Measurements from ENCODE around the gene RIPOR3.
A peak's percentile ranks its signal among the peaks of the same experiment; 100 is the strongest.
"Not testable (repeated sequence)": the region's sequence is repeated elsewhere in the genome, so short reads cannot be mapped to it uniquely, and the experiment has no call there.

Gene RIPOR3

DNA sequence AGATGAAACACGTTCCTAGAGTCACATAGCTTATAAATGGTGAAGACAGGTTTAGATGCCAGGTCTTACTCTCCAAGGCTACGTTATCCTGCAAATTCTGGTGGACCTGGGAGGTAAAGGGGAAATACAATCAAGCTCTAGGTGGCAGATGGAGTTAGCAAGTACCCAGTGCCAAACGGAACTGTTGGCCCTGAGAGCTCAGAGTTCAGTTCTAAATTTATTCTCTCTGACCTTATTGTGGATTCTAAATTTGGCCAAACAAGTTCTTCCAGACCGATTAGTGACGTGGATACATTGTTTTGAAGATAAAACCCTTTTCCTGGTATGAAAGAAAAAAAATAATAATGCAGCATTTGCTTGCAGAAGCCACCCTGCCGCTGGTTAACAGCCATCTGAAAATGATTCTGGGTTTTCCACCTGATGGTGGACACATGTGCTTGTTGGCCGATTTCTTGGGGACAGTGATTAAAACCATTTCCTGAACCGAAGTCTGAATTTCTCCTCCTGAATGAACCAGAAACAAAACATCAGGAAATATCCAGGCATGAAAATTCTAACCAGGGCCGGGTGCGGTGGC, 32.5 kb downstream of the RIPOR3 start:
- DNase-seq: no peak

GRCh38 chr20:50655311-50655880, 35.9 kb downstream of the RIPOR3 start:
- DNase-seq: no peak

GRCh38 chr20:50654904-50655303, 36.4 kb downstream of the RIPOR3 start:
- no peak for DNase-seq

DNA sequence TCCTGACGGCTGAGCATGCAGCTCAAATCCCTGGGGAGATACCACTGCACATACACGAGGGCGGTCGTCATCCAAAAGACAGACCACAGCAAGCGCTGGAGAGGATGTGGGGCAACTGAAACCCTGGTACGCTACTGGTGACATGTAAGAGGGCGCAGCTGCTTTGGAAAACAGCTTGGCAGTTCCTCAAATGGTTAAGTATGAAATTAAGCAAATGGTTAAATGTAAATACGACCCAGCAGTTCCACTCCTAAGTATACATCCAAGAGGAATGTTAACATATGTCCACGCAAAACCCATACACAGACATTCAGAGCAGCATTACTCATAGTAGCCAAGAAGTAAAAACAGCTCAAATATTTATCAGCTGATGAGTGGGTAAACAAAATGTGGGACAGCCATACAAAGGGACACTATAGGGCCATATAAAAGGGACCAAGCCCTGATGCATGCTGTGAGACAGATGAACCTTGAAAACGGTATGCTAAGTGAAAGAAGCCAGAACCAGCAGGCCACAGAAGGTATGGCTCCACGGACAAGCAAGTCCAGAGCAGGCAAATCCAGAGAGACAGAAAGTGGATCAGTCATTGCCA, 38.5 kb downstream of the RIPOR3 start:
- DNase-seq: peak; percentile 54

- DNase-seq: no peak
Measured at GRCh38 chr20:50651676-50652075, 39.7 kb downstream of the RIPOR3 start.

- DNase-seq: no peak
Measured at GRCh38 chr20:50649590-50649989, 41.8 kb downstream of the RIPOR3 start.

DNA sequence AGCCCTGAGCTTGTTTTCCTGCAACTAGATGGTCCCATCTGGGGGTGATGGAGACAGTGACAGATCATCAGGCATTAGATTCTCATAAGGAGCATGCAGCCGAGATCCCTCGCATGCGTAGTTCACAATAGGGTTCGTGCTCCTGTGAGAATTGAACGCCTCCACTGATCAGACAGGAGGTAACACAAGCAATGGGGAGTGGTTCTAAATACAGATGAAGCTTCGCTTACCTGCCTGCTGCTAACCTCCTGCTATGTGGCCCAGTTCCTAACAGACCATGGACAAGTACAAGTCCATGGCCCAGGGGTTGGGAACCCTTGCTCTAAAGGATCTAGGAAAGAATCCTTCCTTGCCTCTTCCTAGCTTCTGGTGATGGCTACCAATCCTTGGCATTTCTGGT, 42.7 kb downstream of the RIPOR3 start:
- no peak for DNase-seq

- no peak for DNase-seq
Measured at GRCh38 chr20:50646483-50646996, 44.8 kb downstream of the RIPOR3 start.

DNA sequence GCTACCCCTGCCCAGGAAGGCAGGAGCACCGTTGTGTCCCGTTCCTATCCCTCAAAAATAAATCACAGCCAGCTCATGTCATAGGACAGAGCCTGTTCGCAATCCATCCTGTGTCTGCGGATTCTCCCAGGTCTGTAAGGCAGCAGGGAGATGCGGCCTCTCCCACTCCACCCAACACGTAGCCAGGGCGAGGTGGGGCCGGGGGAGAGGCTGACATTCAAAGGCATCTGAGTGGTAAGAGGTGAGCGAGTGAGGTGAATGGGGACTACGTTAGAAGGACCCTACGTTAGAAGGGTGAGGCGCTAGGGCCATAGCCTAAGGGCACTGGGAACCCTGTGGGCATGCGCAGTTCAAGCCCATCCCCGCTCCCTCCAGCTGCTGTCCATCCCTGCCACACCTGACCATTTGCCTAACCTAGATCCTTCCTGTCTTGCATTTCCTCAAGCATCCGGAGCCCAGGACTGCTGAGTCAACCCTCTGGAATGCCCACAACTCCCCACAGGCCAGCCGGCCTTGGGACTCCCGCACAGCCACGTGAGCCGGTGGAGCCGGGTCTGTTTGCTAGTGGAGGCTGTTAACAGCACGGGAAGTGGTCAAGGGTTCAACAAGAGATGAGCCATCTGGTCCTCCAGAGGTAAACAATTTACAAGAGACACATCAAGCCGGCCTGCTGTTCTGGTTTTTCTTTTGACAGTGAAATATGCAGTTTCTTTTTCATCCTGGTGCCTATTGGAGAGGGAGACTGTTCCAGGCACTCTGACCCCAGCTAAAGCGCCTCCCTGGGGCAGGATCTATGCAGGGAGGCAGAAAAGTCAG, 45.9 kb downstream of the RIPOR3 start:
- peak; percentile 84 for DNase-seq

GRCh38 chr20:50642288-50642803, 49.0 kb downstream of the RIPOR3 start:
- DNase-seq: no peak

DNA sequence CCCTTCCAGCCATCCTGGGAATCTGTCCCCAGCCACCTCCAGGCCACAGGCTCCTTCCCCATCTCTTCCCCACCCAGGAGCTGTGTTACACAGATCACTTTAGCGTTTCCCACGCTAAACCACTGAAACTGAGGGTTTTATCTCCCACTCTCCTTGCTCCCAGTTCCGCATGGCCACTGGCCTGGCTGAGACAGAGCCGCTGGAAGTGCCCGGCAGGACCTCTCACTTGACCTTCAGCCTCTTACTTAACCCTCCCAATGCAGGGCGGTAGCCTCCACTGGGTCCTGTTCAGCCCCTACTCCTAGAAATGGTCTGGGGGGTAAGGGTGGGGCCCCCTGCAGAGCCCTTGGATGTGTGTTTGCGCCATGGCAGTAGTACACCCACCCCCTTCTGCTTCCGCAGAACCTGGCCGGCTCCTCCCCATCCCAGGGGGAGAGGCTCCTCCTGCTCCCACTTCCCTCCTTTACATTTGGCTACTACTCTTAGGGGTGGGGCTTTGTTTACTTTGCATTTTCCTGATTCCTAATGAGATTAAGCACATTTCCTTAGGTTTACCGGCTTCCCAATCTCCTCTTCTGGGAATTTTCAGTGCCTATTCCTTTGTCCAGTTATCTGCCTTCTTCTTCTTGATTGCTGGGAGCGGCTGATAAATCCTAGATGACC, 49.6 kb downstream of the RIPOR3 start:
- not testable (repeated sequence) for DNase-seq

DNA sequence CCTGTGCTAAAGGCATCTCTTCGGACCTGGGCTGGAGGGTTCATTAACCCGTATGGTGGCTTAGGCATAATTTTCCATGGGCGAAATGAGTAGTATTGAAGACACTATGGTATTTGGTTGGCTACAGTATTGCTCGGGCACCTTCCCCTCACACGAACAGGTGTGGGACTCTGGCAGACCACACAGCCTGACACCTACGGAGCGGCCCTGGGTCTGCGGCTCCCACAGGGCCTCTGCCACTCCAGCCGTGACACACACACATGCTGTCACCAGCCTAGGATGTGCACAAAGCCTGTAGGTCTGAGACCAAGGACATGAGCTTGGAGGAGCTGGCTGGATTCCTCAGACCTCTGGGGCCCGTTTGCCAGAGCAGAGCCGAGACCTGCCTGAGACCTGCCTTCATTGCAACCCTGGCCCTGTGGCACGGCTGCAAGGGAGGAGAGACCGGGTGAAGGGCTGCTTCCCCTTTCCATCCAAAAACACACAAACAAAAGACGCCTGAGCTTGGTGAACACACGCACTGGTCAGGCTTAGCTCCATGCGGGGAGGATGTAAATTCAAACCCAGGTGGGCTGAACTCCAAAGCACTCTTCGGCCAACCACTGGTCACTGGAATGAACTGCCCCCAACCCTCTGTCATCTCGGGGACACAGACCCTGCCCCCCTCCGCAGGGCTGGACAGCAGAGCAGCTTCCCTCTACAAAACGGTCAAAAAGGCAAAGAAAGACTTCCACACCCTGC, 51.2 kb downstream of the RIPOR3 start:
- DNase-seq: not testable (repeated sequence)

DNA sequence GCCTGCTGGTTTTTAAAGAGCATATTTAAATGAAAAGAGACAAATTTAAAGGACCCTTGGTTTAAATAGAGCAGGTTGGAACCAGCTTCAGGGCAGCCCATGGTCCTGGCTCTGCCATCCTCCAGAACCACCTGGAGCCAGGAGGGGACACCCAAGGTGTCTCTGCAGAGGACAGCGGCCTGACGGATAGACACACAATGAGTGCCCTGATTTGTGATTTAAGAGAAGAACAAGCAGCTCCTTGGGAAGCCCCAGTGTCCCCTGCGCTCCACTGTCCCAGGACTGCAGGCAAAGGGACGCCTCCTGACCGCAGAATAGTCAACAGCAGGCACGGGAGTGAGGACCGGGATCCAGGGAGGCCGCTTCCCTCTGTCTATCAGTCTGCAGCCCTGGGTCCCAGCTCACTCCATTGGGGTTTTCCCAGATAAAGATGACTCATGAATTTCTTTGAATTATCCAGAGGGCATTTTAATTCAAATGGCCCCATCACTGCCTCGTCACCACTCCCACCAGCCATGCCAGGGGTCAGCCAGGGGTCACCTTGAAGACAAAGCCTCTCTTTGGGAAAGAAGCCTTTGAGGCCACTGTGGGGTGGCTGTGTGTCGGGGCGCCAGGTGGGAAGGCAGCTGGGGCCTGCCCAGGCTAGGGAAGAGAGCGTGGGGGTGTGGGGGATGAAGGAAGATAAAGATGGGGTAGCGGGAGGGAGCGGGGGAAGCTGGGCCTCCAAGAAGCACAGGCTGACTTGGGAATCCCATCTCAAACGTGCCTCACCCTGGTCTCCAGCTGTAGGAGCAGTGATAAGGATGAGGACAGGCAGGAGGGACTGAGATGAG, 53.1 kb downstream of the RIPOR3 start:
- DNase-seq: not testable (repeated sequence)

GRCh38 chr20:50636601-50637540, 54.5 kb downstream of the RIPOR3 start:
- no peak for DNase-seq

DNA sequence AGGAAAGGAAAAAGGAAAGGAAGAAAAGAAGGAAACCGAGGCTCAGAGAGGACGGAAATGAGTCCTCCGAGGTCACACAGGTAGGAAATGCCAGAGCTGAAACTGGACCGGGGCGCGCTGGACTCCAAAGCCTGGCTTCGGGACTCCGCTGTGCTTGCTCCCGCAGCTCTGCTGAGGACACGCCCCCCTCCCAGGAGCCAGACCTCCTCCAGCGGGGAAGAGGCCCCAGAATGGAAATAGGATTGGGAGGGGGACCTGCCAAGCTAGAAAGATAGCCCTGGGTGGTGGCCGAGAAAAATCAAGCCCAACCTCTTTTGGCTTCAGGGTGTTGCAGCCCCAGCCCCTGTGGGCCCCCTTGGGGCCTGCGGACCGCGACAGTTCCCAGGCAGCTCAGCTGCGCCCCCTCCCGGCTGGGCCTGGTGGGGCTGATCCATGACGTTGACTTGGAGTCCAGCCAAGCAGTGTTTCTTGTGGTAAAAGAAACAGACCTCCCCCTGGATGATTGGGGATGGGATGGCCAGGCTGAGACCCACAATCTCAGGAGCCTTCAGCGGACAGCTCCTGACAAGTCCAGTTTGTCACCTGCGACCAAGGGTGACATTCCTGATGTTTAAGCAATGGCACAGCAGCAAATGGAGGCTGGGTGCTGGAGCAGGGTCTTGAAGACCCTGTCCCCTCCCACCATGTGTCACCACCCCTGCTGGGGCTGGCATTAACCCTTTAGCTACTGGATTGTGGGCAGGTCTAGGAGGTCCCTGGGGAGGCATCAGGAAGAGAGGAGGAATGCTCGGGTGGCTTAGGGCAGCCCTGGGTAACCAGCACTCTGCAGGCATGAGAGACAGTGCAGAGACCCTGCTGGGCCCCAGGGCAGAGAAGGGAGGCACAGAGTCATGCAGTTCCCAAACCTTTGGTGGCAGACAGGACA, 55.4 kb downstream of the RIPOR3 start:
- DNase-seq: peak; percentile 70

- DNase-seq: no peak
Measured at GRCh38 chr20:50635014-50635557, 56.3 kb downstream of the RIPOR3 start.

DNA sequence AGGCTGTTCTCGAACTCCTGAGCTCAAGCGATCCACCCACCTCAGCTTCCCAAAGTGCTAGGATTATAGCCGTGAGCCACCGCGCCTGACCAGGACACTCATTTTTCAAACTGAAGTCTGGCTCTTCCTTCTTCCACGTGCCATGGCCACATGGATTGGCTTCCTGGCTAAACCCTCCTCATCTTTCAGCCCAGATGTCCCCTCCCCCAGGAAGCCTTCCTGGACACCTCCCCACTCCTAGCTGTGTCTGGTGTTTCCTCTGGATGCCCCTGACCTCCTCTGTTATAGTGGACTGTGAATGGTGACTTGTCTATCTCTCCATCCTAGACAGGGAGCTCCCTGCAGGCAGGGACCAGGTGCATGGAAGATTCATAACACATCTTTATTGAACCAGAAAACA, 57.2 kb downstream of the RIPOR3 start:
- DNase-seq: no peak

DNA sequence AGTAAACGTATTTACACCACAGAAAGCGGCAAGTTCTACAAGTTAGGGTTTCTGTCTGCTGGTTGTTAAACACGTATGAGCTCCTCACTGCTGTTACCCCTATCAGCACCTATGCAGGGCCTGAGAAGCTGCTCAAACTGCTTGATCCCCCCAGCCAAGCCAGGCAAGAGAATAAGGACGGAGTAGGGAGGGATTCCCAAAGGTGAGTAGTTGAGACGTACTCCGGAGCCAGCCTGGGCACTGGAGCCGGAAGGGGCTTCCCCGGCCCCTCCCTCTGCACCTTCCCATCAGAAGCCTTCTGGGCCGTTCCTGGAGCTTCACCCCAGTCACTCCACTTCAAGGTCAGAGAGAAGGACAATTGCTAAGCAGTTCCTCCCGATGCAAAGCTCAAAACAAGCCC, 58.0 kb downstream of the RIPOR3 start:
- no peak for DNase-seq

GRCh38 chr20:50632701-50633100, 58.6 kb downstream of the RIPOR3 start:
- no peak for DNase-seq

Data from NCI-H146 (cell line).